ENCODE measurements around the gene LCE2D.
"Not testable (repeated sequence)": the region's sequence is repeated elsewhere in the genome, so short reads cannot be mapped to it uniquely, and the experiment has no call there.

Gene LCE2D

GRCh38 chr1:152656459-152656858, 6.7 kb upstream of the LCE2D start:
- Histone ChIP-seq H3K4me3 (ENCODE audit: low read depth, low read length) (no peak overlapping the region), H3K4me1 (no peaks in the 10 kb centered on the region), H3K9me3 (no peaks in the 10 kb centered on the region), H3K27me3 (no peaks in the 10 kb centered on the region), H3K36me3 (no peaks in the 10 kb centered on the region)
- no peak for DNase-seq
- no peak for TF ChIP-seq CTCF (IDR thresholded peaks at IDR 0.05; ENCODE audit: low read depth, low read length)

- H3K36me3 ChIP-seq, result no peaks in the 10 kb centered on the region
- no peak for TF ChIP-seq CTCF (IDR thresholded peaks at IDR 0.05; ENCODE audit: low read depth, low read length)
- H3K4me3 ChIP-seq (ENCODE audit: low read depth, low read length), result no peak overlapping the region
- DNase-seq, result no peak
- H3K9me3 ChIP-seq, result no peaks in the 10 kb centered on the region
- no peaks in the 10 kb centered on the region for H3K4me1 ChIP-seq
- no peaks in the 10 kb centered on the region for H3K27me3 ChIP-seq
These were observed 5.5 kb upstream of the LCE2D start for GRCh38 chr1:152657677-152658076.

GRCh38 chr1:152658649-152659048, 4.5 kb upstream of the LCE2D start:
- Histone ChIP-seq H3K4me3 (ENCODE audit: low read depth, low read length) (no peak overlapping the region), H3K9me3 (no peaks in the 10 kb centered on the region), H3K4me1 (no peaks in the 10 kb centered on the region), H3K36me3 (no peaks in the 10 kb centered on the region), H3K27me3 (no peaks in the 10 kb centered on the region)
- no peak for DNase-seq
- no peak for TF ChIP-seq CTCF (IDR thresholded peaks at IDR 0.05; ENCODE audit: low read depth, low read length)

- H3K4me3 ChIP-seq (ENCODE audit: low read depth, low read length); H3K36me3 ChIP-seq; DNase-seq; H3K9me3 ChIP-seq; H3K4me1 ChIP-seq; H3K27me3 ChIP-seq: not testable (repeated sequence)
These were observed 3.0 kb downstream of the LCE2D start for GRCh38 chr1:152666171-152666570.

DNA sequence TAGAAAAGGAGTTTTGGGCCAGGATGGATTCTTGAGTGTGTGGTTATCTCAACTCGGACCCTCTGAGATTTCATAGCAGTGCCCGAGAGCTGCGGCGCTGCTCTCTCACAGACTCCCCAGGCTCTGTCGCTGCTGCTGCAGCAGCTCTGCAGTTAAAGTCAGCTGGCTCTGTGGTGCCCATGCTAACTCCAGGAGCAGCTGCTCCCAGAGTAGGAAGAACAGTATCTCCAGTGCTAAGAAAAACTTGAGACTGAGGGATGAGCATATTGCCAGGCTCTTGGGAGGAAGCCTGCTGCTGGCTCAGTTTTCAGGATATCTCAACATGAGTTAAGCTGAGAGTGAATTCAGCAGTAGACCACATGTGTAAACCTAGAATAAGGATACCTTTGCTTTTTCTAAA, 4.5 kb downstream of the LCE2D start:
- Histone ChIP-seq H3K27me3 (no peaks in the 10 kb centered on the region; the same call in 1 of the 2 replicates), H3K4me1 (no peaks in the 10 kb centered on the region), H3K9me3 (no peaks in the 10 kb centered on the region), H3K36me3 (no peaks in the 10 kb centered on the region), H3K4me3 (ENCODE audit: low read depth, low read length) (no peak overlapping the region)
- TF ChIP-seq CTCF (IDR thresholded peaks at IDR 0.05; ENCODE audit: low read depth, low read length), result no peak
- no peak for DNase-seq

- Histone ChIP-seq H3K4me1 (no peaks in the 10 kb centered on the region), H3K36me3 (no peaks in the 10 kb centered on the region), H3K4me3 (ENCODE audit: low read depth, low read length) (no peak overlapping the region), H3K9me3 (no peaks in the 10 kb centered on the region), H3K27me3 (no peaks in the 10 kb centered on the region)
- no peak for TF ChIP-seq CTCF (IDR thresholded peaks at IDR 0.05; ENCODE audit: low read depth, low read length)
- no peak for DNase-seq
These were observed 9.8 kb downstream of the LCE2D start for GRCh38 chr1:152673016-152673415.

DNA sequence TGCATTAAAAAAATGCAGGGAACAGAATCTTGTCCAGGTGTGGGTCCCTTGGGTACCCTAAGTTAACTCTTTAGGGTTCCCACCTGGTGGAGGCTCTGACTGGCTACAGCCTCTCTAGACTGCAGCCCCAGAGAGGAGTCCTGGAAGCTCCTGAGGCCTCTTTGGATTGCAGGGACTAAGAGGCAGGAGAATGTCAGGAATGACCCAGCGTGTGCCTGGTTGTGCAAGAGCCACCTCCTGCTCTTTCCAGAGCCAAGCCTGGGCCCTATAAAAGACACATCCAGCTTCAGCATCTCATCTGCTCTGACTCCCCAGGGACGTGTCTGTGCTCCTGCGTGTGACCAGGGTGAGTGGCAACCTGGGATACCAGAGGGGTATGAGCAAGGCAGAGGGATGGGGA, 11.8 kb downstream of the LCE2D start, which contains the start of gene LCE2C:
LCE2C (plus strand) TSS at position 297 of the 400 bp plus-strand sequence. CDS start 737 bp downstream, outside the sequence.
- not testable (repeated sequence) for H3K9me3 ChIP-seq; H3K4me1 ChIP-seq; H3K4me3 ChIP-seq (ENCODE audit: low read depth, low read length); DNase-seq; H3K27me3 ChIP-seq; H3K36me3 ChIP-seq
